PC-9 (cell line): ENCODE results near the gene UGT1A1.
"Not testable (repeated sequence)": the region's sequence is repeated elsewhere in the genome, so short reads cannot be mapped to it uniquely, and the experiment has no call there.

Experiments used
- CTCF ChIP-seq: fragments of 200-600 bp; sonication (generic); conservative IDR thresholded peaks from 2 replicates; pipeline ENCODE4 v1.6.1; 2017; ENCODE audit warnings: mixed run types, antibody characterized with exemption, mild to moderate bottlenecking, moderate library complexity
- EZH2 ChIP-seq: fragments of 200-600 bp; sonication (generic); IDR thresholded peaks from 2 replicates; pipeline ENCODE4 v1.8.0; 2017; ENCODE audit warnings: antibody characterized with exemption, low read depth

- TF ChIP-seq CTCF, EZH2: not testable (repeated sequence)
These were observed 14.2 kb upstream of the UGT1A1 start for GRCh38 chr2:233745838-233746237.
